ENCODE data around the gene DCAF10.
"Not testable (repeated sequence)": the region's sequence is repeated elsewhere in the genome, so short reads cannot be mapped to it uniquely, and the experiment has no call there.

Gene DCAF10

GRCh38 chr9:37765263-37765662 lies 35.3 kb upstream of the DCAF10 start:
- H3K4me3 ChIP-seq (ENCODE audit: low read length); H3K4me1 ChIP-seq (ENCODE audit: control insufficient read depth, insufficient read depth, low read length); H3K9me3 ChIP-seq (ENCODE audit: control insufficient read depth, insufficient read depth, low read length); H3K36me3 ChIP-seq (ENCODE audit: control insufficient read depth, insufficient read depth, low read length); H3K27me3 ChIP-seq (ENCODE audit: control insufficient read depth, insufficient read depth, low read length); DNase-seq (ENCODE audit: low read depth, low spot score); H3K27ac ChIP-seq (ENCODE audit: low read length): not testable (repeated sequence)
- no CpG with 5 or more reads among the region's 6 CpGs for WGBS (ENCODE audit: insufficient coverage, insufficient read length)

GRCh38 chr9:37769306-37769705 lies 31.3 kb upstream of the DCAF10 start:
- H3K4me3 ChIP-seq (ENCODE audit: low read length), result no peak overlapping the region
- WGBS (ENCODE audit: insufficient coverage, insufficient read length), result no CpG with 5 or more reads among the region's 5 CpGs

GRCh38 chr9:37769995-37770394 lies 30.6 kb upstream of the DCAF10 start:
- no peak overlapping the region for H3K4me3 ChIP-seq (ENCODE audit: low read length)
- H3K27ac ChIP-seq (ENCODE audit: low read length), result no peak overlapping the region
- no peaks in the 10 kb centered on the region for H3K4me1 ChIP-seq (ENCODE audit: control insufficient read depth, insufficient read depth, low read length)
- no peak for DNase-seq (ENCODE audit: low read depth, low spot score)
- no peaks in the 10 kb centered on the region for H3K9me3 ChIP-seq (ENCODE audit: control insufficient read depth, insufficient read depth, low read length)
- WGBS (ENCODE audit: insufficient coverage, insufficient read length), result no CpG with 5 or more reads among the region's 3 CpGs
- no peaks in the 10 kb centered on the region for H3K27me3 ChIP-seq (ENCODE audit: control insufficient read depth, insufficient read depth, low read length)
- H3K36me3 ChIP-seq (ENCODE audit: control insufficient read depth, insufficient read depth, low read length), result peaks cover 2% of the 10 kb centered on the region; the same call in 1 of the 2 replicates

More at GRCh38 chr9:37769306-37769705, 31.3 kb upstream of the DCAF10 start:
- Histone ChIP-seq H3K27me3 (ENCODE audit: control insufficient read depth, insufficient read depth, low read length) (no peaks in the 10 kb centered on the region), H3K4me1 (ENCODE audit: control insufficient read depth, insufficient read depth, low read length) (no peaks in the 10 kb centered on the region), H3K9me3 (ENCODE audit: control insufficient read depth, insufficient read depth, low read length) (no peaks in the 10 kb centered on the region), H3K27ac (ENCODE audit: low read length) (no peak overlapping the region), H3K36me3 (ENCODE audit: control insufficient read depth, insufficient read depth, low read length) (peaks cover 2% of the 10 kb centered on the region; the same call in 1 of the 2 replicates)
- no peak for DNase-seq (ENCODE audit: low read depth, low spot score)

- peaks cover 8% of the 10 kb centered on the region; the same call in 1 of the 2 replicates for H3K36me3 ChIP-seq (ENCODE audit: control insufficient read depth, insufficient read depth, low read length)
- no peaks in the 10 kb centered on the region for H3K9me3 ChIP-seq (ENCODE audit: control insufficient read depth, insufficient read depth, low read length)
- no peak overlapping the region for H3K27ac ChIP-seq (ENCODE audit: low read length)
- no peak for DNase-seq (ENCODE audit: low read depth, low spot score)
- no peaks in the 10 kb centered on the region for H3K27me3 ChIP-seq (ENCODE audit: control insufficient read depth, insufficient read depth, low read length)
- whole genome bisulfite sequencing (ENCODE audit: insufficient coverage, insufficient read length), result no CpG with 5 or more reads among the region's 1 CpG
- H3K4me3 ChIP-seq (ENCODE audit: low read length), result no peak overlapping the region
- H3K4me1 ChIP-seq (ENCODE audit: control insufficient read depth, insufficient read depth, low read length), result no peaks in the 10 kb centered on the region
These were observed 25.2 kb upstream of the DCAF10 start for GRCh38 chr9:37775216-37775919.

- Histone ChIP-seq H3K4me1 (ENCODE audit: control insufficient read depth, insufficient read depth, low read length) (no peaks in the 10 kb centered on the region), H3K4me3 (ENCODE audit: low read length) (no peak overlapping the region), H3K27me3 (ENCODE audit: control insufficient read depth, insufficient read depth, low read length) (no peaks in the 10 kb centered on the region), H3K9me3 (ENCODE audit: control insufficient read depth, insufficient read depth, low read length) (no peaks in the 10 kb centered on the region), H3K36me3 (ENCODE audit: control insufficient read depth, insufficient read depth, low read length) (peaks cover 11% of the 10 kb centered on the region; the same call in 1 of the 2 replicates), H3K27ac (ENCODE audit: low read length) (no peak overlapping the region)
- no CpG with 5 or more reads among the region's 5 CpGs for WGBS (ENCODE audit: insufficient coverage, insufficient read length)
- DNase-seq (ENCODE audit: low read depth, low spot score), result no peak
These were observed 24.3 kb upstream of the DCAF10 start for GRCh38 chr9:37776328-37776727.

- Histone ChIP-seq H3K36me3 (ENCODE audit: control insufficient read depth, insufficient read depth, low read length) (peaks cover 14% of the 10 kb centered on the region; the same call in 1 of the 2 replicates), H3K9me3 (ENCODE audit: control insufficient read depth, insufficient read depth, low read length) (no peaks in the 10 kb centered on the region), H3K4me1 (ENCODE audit: control insufficient read depth, insufficient read depth, low read length) (no peaks in the 10 kb centered on the region), H3K27ac (ENCODE audit: low read length) (no peak overlapping the region), H3K4me3 (ENCODE audit: low read length) (no peak overlapping the region), H3K27me3 (ENCODE audit: control insufficient read depth, insufficient read depth, low read length) (no peaks in the 10 kb centered on the region)
- WGBS (ENCODE audit: insufficient coverage, insufficient read length), result no CpG with 5 or more reads among the region's 2 CpGs
- DNase-seq (ENCODE audit: low read depth, low spot score), result no peak
These were observed 22.1 kb upstream of the DCAF10 start for GRCh38 chr9:37778534-37778933.

- H3K4me3 ChIP-seq (ENCODE audit: low read length), result peak overlapping the region; percentile 97
- no peak overlapping the region for H3K27ac ChIP-seq (ENCODE audit: low read length)
- H3K9me3 ChIP-seq (ENCODE audit: control insufficient read depth, insufficient read depth, low read length), result no peaks in the 10 kb centered on the region
- no peaks in the 10 kb centered on the region for H3K27me3 ChIP-seq (ENCODE audit: control insufficient read depth, insufficient read depth, low read length)
- no peaks in the 10 kb centered on the region for H3K4me1 ChIP-seq (ENCODE audit: control insufficient read depth, insufficient read depth, low read length)
- WGBS (ENCODE audit: insufficient coverage, insufficient read length), result no CpG with 5 or more reads among the region's 6 CpGs
- peaks cover 6% of the 10 kb centered on the region; the same call in 1 of the 2 replicates for H3K36me3 ChIP-seq (ENCODE audit: control insufficient read depth, insufficient read depth, low read length)
- DNase-seq (ENCODE audit: low read depth, low spot score), result no peak
These were observed 16.3 kb upstream of the DCAF10 start for GRCh38 chr9:37784291-37784615.

GRCh38 chr9:37784616-37785483 lies 15.7 kb upstream of the DCAF10 start, which contains the start of gene EXOSC3:
EXOSC3 (minus strand) TSS chr9:37785064; CDS start chr9:37785044, 20 bp downstream.
- Histone ChIP-seq H3K27me3 (ENCODE audit: control insufficient read depth, insufficient read depth, low read length) (no peaks in the 10 kb centered on the region), H3K27ac (ENCODE audit: low read length) (no peak within 1 kb of the TSS), H3K4me1 (ENCODE audit: control insufficient read depth, insufficient read depth, low read length) (no peaks in the 10 kb centered on the region), H3K9me3 (ENCODE audit: control insufficient read depth, insufficient read depth, low read length) (no peaks in the 10 kb centered on the region), H3K4me3 (ENCODE audit: low read length) (peak within 1 kb of the TSS; percentile 97), H3K36me3 (ENCODE audit: control insufficient read depth, insufficient read depth, low read length) (peaks cover 6% of the 10 kb centered on the region; the same call in 1 of the 2 replicates)
- DNase-seq (ENCODE audit: low read depth, low spot score), result peak; percentile 84
- WGBS (ENCODE audit: insufficient coverage, insufficient read length), result no CpG with 5 or more reads among the region's 73 CpGs

- Histone ChIP-seq H3K27me3 (ENCODE audit: control insufficient read depth, insufficient read depth, low read length) (no peaks in the 10 kb centered on the region), H3K4me1 (ENCODE audit: control insufficient read depth, insufficient read depth, low read length) (no peaks in the 10 kb centered on the region)
These were observed 13.5 kb upstream of the DCAF10 start for GRCh38 chr9:37787059-37787458.

GRCh38 chr9:37788332-37788731 lies 12.3 kb upstream of the DCAF10 start:
- no peaks in the 10 kb centered on the region for H3K9me3 ChIP-seq (ENCODE audit: control insufficient read depth, insufficient read depth, low read length)
- no peaks in the 10 kb centered on the region for H3K36me3 ChIP-seq (ENCODE audit: control insufficient read depth, insufficient read depth, low read length)
- no CpG with 5 or more reads among the region's 6 CpGs for WGBS (ENCODE audit: insufficient coverage, insufficient read length)
- no peak overlapping the region for H3K4me3 ChIP-seq (ENCODE audit: low read length)
- H3K27ac ChIP-seq (ENCODE audit: low read length), result no peak overlapping the region
- no peaks in the 10 kb centered on the region for H3K27me3 ChIP-seq (ENCODE audit: control insufficient read depth, insufficient read depth, low read length)
- no peaks in the 10 kb centered on the region for H3K4me1 ChIP-seq (ENCODE audit: control insufficient read depth, insufficient read depth, low read length)
- DNase-seq (ENCODE audit: low read depth, low spot score), result no peak

More at GRCh38 chr9:37787059-37787458, 13.5 kb upstream of the DCAF10 start:
- no peaks in the 10 kb centered on the region for H3K9me3 ChIP-seq (ENCODE audit: control insufficient read depth, insufficient read depth, low read length)
- H3K36me3 ChIP-seq (ENCODE audit: control insufficient read depth, insufficient read depth, low read length), result peaks cover 2% of the 10 kb centered on the region; the same call in 1 of the 2 replicates
- no CpG with 5 or more reads among the region's 45 CpGs for WGBS (ENCODE audit: insufficient coverage, insufficient read length)
- H3K4me3 ChIP-seq (ENCODE audit: low read length), result no peak overlapping the region
- no peak overlapping the region for H3K27ac ChIP-seq (ENCODE audit: low read length)
- DNase-seq (ENCODE audit: low read depth, low spot score), result no peak
